Vagina (tissue), 2 donors: Measurements from ENCODE around the gene MTURN. TPM values are rescaled to one million over a fixed set of nuclear protein-coding genes. Genes with fewer than 3 reads are reported as not detected.
"Not testable (repeated sequence)": the region's sequence is repeated elsewhere in the genome, so short reads cannot be mapped to it uniquely, and the experiment has no call there.

Experiments used
- DNase-seq, 2 donors: peaks; one replicate each; pipeline ENCODE4 v3.0.0-alpha.2; 2017; ENCODE audit errors: extremely low spot score in 2 of 2
- H3K27ac ChIP-seq: fragments of 200-600 bp; sonication (generic); one replicate; pipeline ENCODE4 v1.5.1; 2019
- H3K27me3 ChIP-seq: fragments of 200-600 bp; sonication (generic); one replicate; pipeline ENCODE4 v1.5.1; 2019
- H3K36me3 ChIP-seq, 2 donors: fragments of 200-600 bp; sonication (generic); one replicate each; pipeline ENCODE4 v1.5.1; 2017 to 2019
- H3K4me1 ChIP-seq: fragments of 200-600 bp; sonication (generic); one replicate; pipeline ENCODE4 v1.5.1; 2019
- H3K4me3 ChIP-seq, 2 donors: fragments of 200-600 bp; sonication (generic); 1 replicate in 1 of 2; 2 replicates in 1 of 2; pipeline ENCODE4 v1.5.1; 2016 to 2019
- H3K9me3 ChIP-seq: fragments of 200-600 bp; sonication (generic); one replicate; pipeline ENCODE4 v1.5.1; 2019
- POLR2A ChIP-seq, 2 donors: fragments of 450-650 bp; IDR thresholded peaks; one replicate each; pipeline ENCODE4 v1.6.1; 2017; ENCODE audit warnings: antibody characterized with exemption in 2 of 2, mild to moderate bottlenecking in 2 of 2, moderate library complexity in 2 of 2
- POLR2AphosphoS5 ChIP-seq, 2 donors: sonication (generic); formaldehyde crosslinking; IDR thresholded peaks; one replicate each; pipeline ENCODE4 v1.9.0; 2017; ENCODE audit warnings: antibody characterized with exemption in 2 of 2, mild to moderate bottlenecking in 2 of 2, low read depth in 1 of 2; ENCODE audit not compliant: insufficient read depth in 1 of 2
- intact Hi-C: fragments of 100-400 bp; cut with DNase I; formaldehyde crosslinking; loops from one replicate; pipeline ENCODE4 v1.15.1; 2023
- total RNA-seq: library from RNA; depleted of rRNA; stranded (reverse); fragments of >200 nt; gene quantifications from one replicate; pipeline ENCODE4 v1.2.3, GENCODE V29; 2016
- TF ChIP-seq, protein P1 (sequence below), 3 experiments: fragments of 450-650 bp in 2 of 3; fragments of 200-600 bp in 1 of 3; sonication (generic) in 1 of 3; IDR thresholded peaks; one replicate each; pipeline ENCODE4 v1.5.1; 2017 to 2019; ENCODE audit warnings: antibody characterized with exemption in 3 of 3, mild to moderate bottlenecking in 2 of 3, moderate library complexity in 2 of 3

The MTURN gene
- total RNA-seq, 1 donor from 2014 or later = 44.2 TPM

DNA sequence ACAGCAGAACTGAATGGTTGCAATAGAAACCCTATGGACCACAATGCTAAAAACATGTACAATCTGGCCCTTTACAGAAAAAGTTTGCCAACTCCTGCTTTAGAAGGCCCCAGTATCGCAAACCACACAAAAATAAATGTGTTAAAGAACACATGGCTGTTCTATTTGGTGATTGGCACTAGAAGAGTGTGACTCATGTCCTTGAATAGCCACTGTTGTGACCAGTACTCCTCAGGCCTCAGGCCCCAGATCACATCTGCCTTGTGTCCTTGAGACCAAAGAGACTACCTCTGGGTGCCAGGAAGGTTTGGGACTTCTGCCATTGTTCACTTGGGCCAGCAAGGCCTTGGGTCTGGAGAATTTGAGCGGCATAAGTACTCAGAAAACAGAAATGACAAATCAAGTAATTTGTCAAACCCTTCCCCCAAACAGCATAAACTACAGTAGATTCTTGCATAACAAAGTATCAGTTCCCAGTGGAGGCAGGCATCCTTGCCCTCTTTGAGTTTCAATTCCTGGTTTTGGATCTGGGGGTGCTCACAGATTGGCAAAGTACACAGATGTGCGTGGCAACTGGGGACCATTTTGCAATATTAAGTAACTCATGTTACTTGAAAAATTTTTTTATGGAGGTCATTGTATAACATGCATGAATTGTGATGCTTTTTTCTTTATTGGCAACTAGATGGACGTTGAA is 50.2 kb downstream of the MTURN start:
- no peak for TF ChIP-seq POLR2AphosphoS5 (IDR thresholded peaks at IDR 0.05; ENCODE audit: insufficient read depth in 1 of 2, low read depth in 1 of 2)
- no peak for TF ChIP-seq POLR2A (IDR thresholded peaks at IDR 0.05)
- TF ChIP-seq, protein P1, sequence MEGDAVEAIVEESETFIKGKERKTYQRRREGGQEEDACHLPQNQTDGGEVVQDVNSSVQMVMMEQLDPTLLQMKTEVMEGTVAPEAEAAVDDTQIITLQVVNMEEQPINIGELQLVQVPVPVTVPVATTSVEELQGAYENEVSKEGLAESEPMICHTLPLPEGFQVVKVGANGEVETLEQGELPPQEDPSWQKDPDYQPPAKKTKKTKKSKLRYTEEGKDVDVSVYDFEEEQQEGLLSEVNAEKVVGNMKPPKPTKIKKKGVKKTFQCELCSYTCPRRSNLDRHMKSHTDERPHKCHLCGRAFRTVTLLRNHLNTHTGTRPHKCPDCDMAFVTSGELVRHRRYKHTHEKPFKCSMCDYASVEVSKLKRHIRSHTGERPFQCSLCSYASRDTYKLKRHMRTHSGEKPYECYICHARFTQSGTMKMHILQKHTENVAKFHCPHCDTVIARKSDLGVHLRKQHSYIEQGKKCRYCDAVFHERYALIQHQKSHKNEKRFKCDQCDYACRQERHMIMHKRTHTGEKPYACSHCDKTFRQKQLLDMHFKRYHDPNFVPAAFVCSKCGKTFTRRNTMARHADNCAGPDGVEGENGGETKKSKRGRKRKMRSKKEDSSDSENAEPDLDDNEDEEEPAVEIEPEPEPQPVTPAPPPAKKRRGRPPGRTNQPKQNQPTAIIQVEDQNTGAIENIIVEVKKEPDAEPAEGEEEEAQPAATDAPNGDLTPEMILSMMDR (IDR thresholded peaks at IDR 0.05) = no peak
- no peak for DNase-seq

DNA sequence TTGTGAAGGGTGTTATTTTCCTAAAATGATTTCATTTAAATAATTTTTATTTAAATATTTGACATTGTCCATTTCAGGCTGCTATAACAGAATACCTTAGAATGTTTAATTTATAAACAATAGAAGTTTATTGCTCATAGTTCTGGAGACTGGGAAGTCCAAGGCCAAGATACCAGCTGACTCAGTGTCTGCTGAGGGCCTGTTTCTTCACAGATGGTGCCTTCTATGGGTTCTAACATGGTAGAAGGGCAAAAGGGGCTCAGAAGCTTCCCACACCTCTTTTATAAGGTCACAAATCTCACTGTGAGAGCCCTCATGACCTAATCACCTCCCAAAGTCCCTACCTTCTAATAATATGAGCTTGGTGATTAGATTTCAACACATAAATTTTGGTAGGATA is 50.7 kb downstream of the MTURN start:
- H3K4me1 ChIP-seq = no peaks in the 10 kb centered on the region
- H3K27ac ChIP-seq = no peak overlapping the region
- no peak for TF ChIP-seq POLR2A (IDR thresholded peaks at IDR 0.05)
- TF ChIP-seq, protein P1 (IDR thresholded peaks at IDR 0.05) = no peak
- TF ChIP-seq POLR2AphosphoS5 (IDR thresholded peaks at IDR 0.05; ENCODE audit: insufficient read depth in 1 of 2, low read depth in 1 of 2) = no peak
- H3K9me3 ChIP-seq = no peaks in the 10 kb centered on the region
- intact Hi-C loops = no loop called here
- DNase-seq = no peak
- no peak overlapping the region for H3K4me3 ChIP-seq
- H3K36me3 ChIP-seq = no peaks in the 10 kb centered on the region
- no peaks in the 10 kb centered on the region for H3K27me3 ChIP-seq

More for the DNA sequence above, 50.2 kb downstream of the MTURN start:
- Histone ChIP-seq H3K4me3 (no peak overlapping the region), H3K4me1 (no peaks in the 10 kb centered on the region), H3K27me3 (no peaks in the 10 kb centered on the region), H3K9me3 (no peaks in the 10 kb centered on the region), H3K27ac (no peak overlapping the region), H3K36me3 (no peaks in the 10 kb centered on the region)
- intact Hi-C loops = no loop called here

GRCh38 chr7:30186725-30187124 is 51.9 kb downstream of the MTURN start:
- intact Hi-C loops = no loop called here
- no peaks in the 10 kb centered on the region for H3K36me3 ChIP-seq
- H3K27me3 ChIP-seq = no peaks in the 10 kb centered on the region
- no peaks in the 10 kb centered on the region for H3K9me3 ChIP-seq
- no peak for DNase-seq
- no peak overlapping the region for H3K27ac ChIP-seq
- H3K4me1 ChIP-seq = no peaks in the 10 kb centered on the region
- no peak for TF ChIP-seq POLR2AphosphoS5 (IDR thresholded peaks at IDR 0.05; ENCODE audit: insufficient read depth in 1 of 2, low read depth in 1 of 2)
- TF ChIP-seq POLR2A (IDR thresholded peaks at IDR 0.05) = no peak
- TF ChIP-seq, protein P1 (IDR thresholded peaks at IDR 0.05) = no peak
- H3K4me3 ChIP-seq = no peak overlapping the region

DNA sequence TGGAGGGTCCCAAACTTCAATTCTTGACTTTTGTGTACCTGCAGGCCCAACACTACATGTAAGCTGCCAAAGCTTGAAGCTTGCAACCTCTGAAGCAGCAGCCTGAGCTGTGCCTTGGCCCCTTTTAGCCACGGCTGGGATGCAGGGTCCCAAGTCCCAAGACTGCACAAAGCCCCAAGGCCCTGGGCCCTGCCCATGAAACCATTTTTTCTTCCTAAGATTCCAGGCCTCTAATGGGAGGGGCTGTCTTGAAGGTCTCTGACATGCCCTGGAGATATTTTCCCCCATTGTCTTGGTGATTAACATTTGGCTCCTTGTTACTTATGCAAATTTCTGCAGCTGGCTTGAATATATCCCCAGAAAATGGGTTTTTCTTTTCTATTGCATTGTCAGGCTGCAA is 52.7 kb downstream of the MTURN start:
- Histone ChIP-seq H3K36me3 (no peaks in the 10 kb centered on the region), H3K4me3 (no peak overlapping the region), H3K9me3 (no peaks in the 10 kb centered on the region), H3K27ac (no peak overlapping the region), H3K4me1 (no peaks in the 10 kb centered on the region), H3K27me3 (no peaks in the 10 kb centered on the region)
- intact Hi-C loops = no loop called here
- DNase-seq = no peak
- TF ChIP-seq POLR2AphosphoS5 (IDR thresholded peaks at IDR 0.05; ENCODE audit: insufficient read depth in 1 of 2, low read depth in 1 of 2) = no peak
- no peak for TF ChIP-seq POLR2A (IDR thresholded peaks at IDR 0.05)
- TF ChIP-seq, protein P1 (IDR thresholded peaks at IDR 0.05) = no peak

GRCh38 chr7:30188381-30188780 is 53.6 kb downstream of the MTURN start:
- H3K9me3 ChIP-seq, H3K27me3 ChIP-seq, H3K4me1 ChIP-seq, H3K4me3 ChIP-seq, H3K27ac ChIP-seq, H3K36me3 ChIP-seq, DNase-seq, intact Hi-C loops: not testable (repeated sequence)
